Measurements from ENCODE around the gene LRRC27. TPM values are rescaled to one million over a fixed set of nuclear protein-coding genes. Genes with fewer than 3 reads are reported as not detected.

LRRC27 gene
- total RNA-seq, 1 donor from 2014 or later: 5.8 TPM

- DNase-seq (ENCODE audit: low read depth): no peak
- TF ChIP-seq CTCF (conservative IDR thresholded peaks at IDR 0.05; ENCODE audit: low read depth, low read length): no peak
Measured at GRCh38 chr10:132396494-132397035, 64.6 kb downstream of the LRRC27 start.

GRCh38 chr10:132397036-132397541, 65.1 kb downstream of the LRRC27 start, which contains the start of gene PWWP2B:
Gene PWWP2B, plus strand, starts transcription at chr10:132397200. Its CDS starts 27 bp downstream, at chr10:132397227.
- peak within 1 kb of the TSS; percentile 73 for H3K4me3 ChIP-seq (ENCODE audit: low read depth, low read length)
- no peak for DNase-seq (ENCODE audit: low read depth)
- no peak for TF ChIP-seq CTCF (conservative IDR thresholded peaks at IDR 0.05; ENCODE audit: low read depth, low read length)

More at GRCh38 chr10:132396494-132397035, 64.6 kb downstream of the LRRC27 start:
- H3K4me3 ChIP-seq (ENCODE audit: low read depth, low read length): peak overlapping the region; percentile 60

GRCh38 chr10:132397671-132398565, 65.9 kb downstream of the LRRC27 start:
- TF ChIP-seq CTCF (conservative IDR thresholded peaks at IDR 0.05; ENCODE audit: low read depth, low read length): no peak
- peak overlapping the region; percentile 73 for H3K4me3 ChIP-seq (ENCODE audit: low read depth, low read length)
- DNase-seq (ENCODE audit: low read depth): no peak

GRCh38 chr10:132398566-132398991, 66.6 kb downstream of the LRRC27 start:
- H3K4me3 ChIP-seq (ENCODE audit: low read depth, low read length): no peak overlapping the region
- TF ChIP-seq CTCF (conservative IDR thresholded peaks at IDR 0.05; ENCODE audit: low read depth, low read length): no peak
- no peak for DNase-seq (ENCODE audit: low read depth)

GRCh38 chr10:132399117-132400035, 67.4 kb downstream of the LRRC27 start:
- no peak for TF ChIP-seq CTCF (conservative IDR thresholded peaks at IDR 0.05; ENCODE audit: low read depth, low read length)
- no peak for DNase-seq (ENCODE audit: low read depth)

GRCh38 chr10:132400041-132400546, 68.1 kb downstream of the LRRC27 start:
- no peak overlapping the region for H3K4me3 ChIP-seq (ENCODE audit: low read depth, low read length)
- no peak for DNase-seq (ENCODE audit: low read depth)
- no peak for TF ChIP-seq CTCF (conservative IDR thresholded peaks at IDR 0.05; ENCODE audit: low read depth, low read length)

More at GRCh38 chr10:132399117-132400035, 67.4 kb downstream of the LRRC27 start:
- no peak overlapping the region for H3K4me3 ChIP-seq (ENCODE audit: low read depth, low read length)

Measured in epithelial cell of proximal tubule (primary cell).